Sigmoid colon (tissue), 7 donors: Measurements from ENCODE around the gene CSNK1D. TPM values are rescaled to one million over a fixed set of nuclear protein-coding genes. Genes with fewer than 3 reads are reported as not detected.

Experiments
- DNase-seq: peaks from one replicate; pipeline ENCODE4 v3.0.0-alpha.2; 2019
- H3K27ac ChIP-seq, 4 donors: fragments of 200-600 bp; sonication (generic); one replicate each; pipeline ENCODE4 v1.5.1; 2016 to 2019; ENCODE audit warnings: mild to moderate bottlenecking in 1 of 4
- H3K27me3 ChIP-seq, 3 donors: fragments of 200-600 bp; sonication (generic); one replicate each; pipeline ENCODE4 v1.5.1; 2019; ENCODE audit warnings: mild to moderate bottlenecking in 1 of 3
- H3K36me3 ChIP-seq, 4 donors: fragments of 200-600 bp; sonication (generic); one replicate each; pipeline ENCODE4 v1.5.1; 2016 to 2019
- H3K4me1 ChIP-seq, 4 donors: fragments of 200-600 bp; sonication (generic); one replicate each; pipeline ENCODE4 v1.5.1; 2017 to 2019
- H3K4me3 ChIP-seq, 4 donors: fragments of 200-600 bp; sonication (generic); one replicate each; pipeline ENCODE4 v1.5.1; 2017 to 2019; ENCODE audit warnings: mild to moderate bottlenecking in 2 of 4, moderate library complexity in 1 of 4
- H3K9me3 ChIP-seq, 4 donors: fragments of 200-600 bp in 3 of 4; sonication (generic) in 3 of 4; one replicate each; pipeline versions ENCODE4 v1.5.1 to v1.6.1; 2013 to 2019
- EP300 ChIP-seq, 4 donors: sonication (generic); formaldehyde crosslinking; IDR thresholded peaks; one replicate each; pipeline ENCODE4 v1.6.1; 2017; ENCODE audit warnings: antibody characterized with exemption in 4 of 4
- POLR2A ChIP-seq, 2 donors: fragments of 450-650 bp; IDR thresholded peaks; one replicate each; pipeline ENCODE4 v1.6.1; 2016; ENCODE audit warnings: antibody characterized with exemption in 2 of 2, mild to moderate bottlenecking in 2 of 2, moderate library complexity in 2 of 2
- POLR2AphosphoS5 ChIP-seq, 4 donors: sonication (generic); formaldehyde crosslinking; IDR thresholded peaks; one replicate each; pipeline ENCODE4 v1.6.1; 2017; ENCODE audit warnings: antibody characterized with exemption in 4 of 4
- WGBS, 2 donors: extraction: QIAGEN DNeasy Blood & Tissue Kit; methylation state at CpG; one replicate each; pipeline ENCODE4 v1.1.7; 2013; 5-methylcytosine and 5-hydroxymethylcytosine counted together
- intact Hi-C: fragments of 100-400 bp; cut with DNase I; formaldehyde crosslinking; loops from one replicate; pipeline ENCODE4 v1.15.1; 2023
- polyA plus RNA-seq, 3 donors: library from polyadenylated mRNA; stranded (reverse); fragments of 200-250 nt; gene quantifications; one replicate each; pipeline ENCODE4 v1.2.3, GENCODE V29; 2013
- total RNA-seq, 4 donors: library from RNA; depleted of rRNA; stranded (reverse); fragments of >200 nt; gene quantifications; one replicate each; pipeline ENCODE4 v1.1.0, GENCODE V29; 2016
- TF ChIP-seq, protein P1 (sequence below), 4 experiments: fragments of 450-650 bp in 3 of 4; fragments of 200-600 bp in 1 of 4; IDR thresholded peaks; one replicate each; pipeline ENCODE4 v1.5.1; 2016 to 2019; ENCODE audit warnings: antibody characterized with exemption in 4 of 4, mild to moderate bottlenecking in 3 of 4, moderate library complexity in 2 of 4
- donor health status: healthy with polysubstance abuse.
- donor health status: Bipolar disorder and iron deficiency.
- donor health status: healthy.

CSNK1D gene
- total and polyA plus RNA-seq, 7 donors: 45.1 to 142 (median 55.9) TPM

DNA sequence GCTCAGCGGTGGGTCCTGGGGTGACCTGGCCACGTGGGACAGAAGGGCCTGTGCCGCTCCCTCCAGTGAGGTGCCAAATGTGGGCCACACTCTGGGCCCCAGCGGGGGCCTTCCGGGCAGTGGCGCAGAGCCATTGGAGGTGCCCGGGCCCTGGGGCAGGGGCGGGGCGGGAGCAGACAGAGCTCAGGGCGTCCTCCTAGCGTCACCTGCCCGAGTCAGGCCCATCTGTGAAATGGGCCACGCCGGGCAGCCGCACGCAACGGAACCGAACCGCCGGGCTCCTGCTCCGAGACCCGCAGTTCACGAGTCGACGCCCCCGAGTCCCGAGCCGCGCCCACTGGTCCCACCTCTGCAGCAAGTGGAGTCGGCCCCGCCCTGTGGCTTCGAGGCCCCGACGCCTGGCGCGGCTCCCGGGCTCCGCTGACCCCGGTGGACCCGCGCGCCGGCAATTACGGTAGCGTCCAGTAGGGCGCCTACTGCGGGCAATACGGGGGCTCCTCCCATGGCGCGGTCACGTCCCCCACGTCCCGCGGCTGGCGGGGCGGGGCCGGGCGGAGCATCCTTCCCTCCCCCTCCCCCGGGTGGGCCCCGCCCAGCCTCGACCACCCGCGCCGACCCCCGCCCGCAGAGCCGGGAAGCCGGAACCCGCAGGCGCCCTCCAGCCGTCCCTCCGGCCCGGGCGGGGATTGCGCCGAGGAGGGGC lies 42.7 kb downstream of the CSNK1D start:
- intact Hi-C loops: no loop called here
- Histone ChIP-seq H3K27me3 (peaks cover 5 to 19% (median 16%) of the 10 kb centered on the region in 3 donors), H3K4me1 (peaks cover 0 to 62% (median 44%) of the 10 kb centered on the region in 4 donors), H3K36me3 (no peaks in the 10 kb centered on the region), H3K27ac (peak overlapping the region; percentile 87 to 94 (median 90)), H3K4me3 (peak overlapping the region; percentile 51 to 81 (median 64)), H3K9me3 (no peaks in the 10 kb centered on the region)
- peak; percentile 93 for DNase-seq
- whole genome bisulfite sequencing, 2 donors: 3 to 8% methylated on average over 76 of the region's 76 CpGs
- TF ChIP-seq POLR2A (IDR thresholded peaks at IDR 0.05) (no peak), EP300 (IDR thresholded peaks at IDR 0.05) (peak in 1 of 4 donors; percentile 52), POLR2AphosphoS5 (IDR thresholded peaks at IDR 0.05) (peak in 3 of 4 donors; percentile 16 to 64 (median 52))
- TF ChIP-seq, protein P1, sequence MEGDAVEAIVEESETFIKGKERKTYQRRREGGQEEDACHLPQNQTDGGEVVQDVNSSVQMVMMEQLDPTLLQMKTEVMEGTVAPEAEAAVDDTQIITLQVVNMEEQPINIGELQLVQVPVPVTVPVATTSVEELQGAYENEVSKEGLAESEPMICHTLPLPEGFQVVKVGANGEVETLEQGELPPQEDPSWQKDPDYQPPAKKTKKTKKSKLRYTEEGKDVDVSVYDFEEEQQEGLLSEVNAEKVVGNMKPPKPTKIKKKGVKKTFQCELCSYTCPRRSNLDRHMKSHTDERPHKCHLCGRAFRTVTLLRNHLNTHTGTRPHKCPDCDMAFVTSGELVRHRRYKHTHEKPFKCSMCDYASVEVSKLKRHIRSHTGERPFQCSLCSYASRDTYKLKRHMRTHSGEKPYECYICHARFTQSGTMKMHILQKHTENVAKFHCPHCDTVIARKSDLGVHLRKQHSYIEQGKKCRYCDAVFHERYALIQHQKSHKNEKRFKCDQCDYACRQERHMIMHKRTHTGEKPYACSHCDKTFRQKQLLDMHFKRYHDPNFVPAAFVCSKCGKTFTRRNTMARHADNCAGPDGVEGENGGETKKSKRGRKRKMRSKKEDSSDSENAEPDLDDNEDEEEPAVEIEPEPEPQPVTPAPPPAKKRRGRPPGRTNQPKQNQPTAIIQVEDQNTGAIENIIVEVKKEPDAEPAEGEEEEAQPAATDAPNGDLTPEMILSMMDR (IDR thresholded peaks at IDR 0.05): peak; percentile 59 to 71 (median 66)

DNA sequence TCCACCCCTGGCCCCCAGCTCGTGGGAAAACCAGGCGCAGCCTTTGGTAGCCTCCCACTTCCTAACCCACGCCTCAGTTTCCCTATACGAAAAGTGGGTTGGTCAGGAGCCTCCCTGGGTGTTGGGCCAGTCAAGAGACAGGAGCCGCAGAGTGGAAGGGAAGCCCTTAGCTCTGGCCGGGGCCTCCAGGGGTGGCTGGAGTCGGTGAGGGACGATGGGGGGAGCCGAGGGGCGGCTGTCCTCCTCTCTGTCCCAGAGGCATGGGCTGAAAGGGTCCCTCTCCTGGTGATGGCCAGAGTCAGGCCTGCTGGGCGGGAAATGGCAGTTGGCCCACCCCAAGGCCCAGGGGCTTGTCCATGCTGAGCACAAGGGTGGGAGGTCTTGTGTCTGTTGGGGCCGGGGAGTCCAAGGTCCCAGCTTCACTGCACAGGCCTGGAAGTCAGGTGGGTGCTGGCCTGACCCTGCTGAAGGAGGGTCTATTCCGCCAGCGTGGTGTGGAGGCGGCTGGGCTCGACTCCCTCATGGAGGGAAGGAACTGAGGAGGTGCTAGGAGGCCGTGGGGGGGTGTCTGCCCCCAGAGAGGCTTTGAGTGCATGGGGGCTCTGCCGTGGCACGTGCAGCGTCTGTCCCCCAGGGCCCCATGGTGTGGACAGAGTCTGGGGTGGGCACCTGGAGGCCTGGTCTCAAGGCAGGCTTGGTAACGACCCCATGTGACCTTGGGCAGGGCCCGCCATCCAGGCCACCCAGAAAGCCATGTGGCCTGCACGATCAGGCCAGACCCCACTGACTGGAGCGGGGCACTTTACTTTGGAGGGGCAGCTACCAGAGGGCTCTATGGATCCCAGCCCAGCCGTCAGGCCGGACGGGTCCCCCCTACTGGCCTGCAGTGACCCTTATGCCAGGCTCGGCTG lies 43.5 kb downstream of the CSNK1D start:
- WGBS, 2 donors: 55 to 63% methylated on average over 28 of the region's 28 CpGs
- H3K27ac ChIP-seq: peak overlapping the region; percentile 87 to 94 (median 90)
- H3K4me3 ChIP-seq: peak overlapping the region; percentile 51 to 81 (median 64)
- DNase-seq: peak; percentile 78
- no peaks in the 10 kb centered on the region for H3K9me3 ChIP-seq
- TF ChIP-seq EP300 (IDR thresholded peaks at IDR 0.05) (no peak), POLR2AphosphoS5 (IDR thresholded peaks at IDR 0.05) (no peak), POLR2A (IDR thresholded peaks at IDR 0.05) (no peak)
- TF ChIP-seq, protein P1 (IDR thresholded peaks at IDR 0.05): no peak
- intact Hi-C loops: no loop called here
- H3K36me3 ChIP-seq: no peaks in the 10 kb centered on the region
- peaks cover 5 to 19% (median 16%) of the 10 kb centered on the region in 3 donors for H3K27me3 ChIP-seq
- peaks cover 0 to 54% (median 40%) of the 10 kb centered on the region in 4 donors for H3K4me1 ChIP-seq

DNA sequence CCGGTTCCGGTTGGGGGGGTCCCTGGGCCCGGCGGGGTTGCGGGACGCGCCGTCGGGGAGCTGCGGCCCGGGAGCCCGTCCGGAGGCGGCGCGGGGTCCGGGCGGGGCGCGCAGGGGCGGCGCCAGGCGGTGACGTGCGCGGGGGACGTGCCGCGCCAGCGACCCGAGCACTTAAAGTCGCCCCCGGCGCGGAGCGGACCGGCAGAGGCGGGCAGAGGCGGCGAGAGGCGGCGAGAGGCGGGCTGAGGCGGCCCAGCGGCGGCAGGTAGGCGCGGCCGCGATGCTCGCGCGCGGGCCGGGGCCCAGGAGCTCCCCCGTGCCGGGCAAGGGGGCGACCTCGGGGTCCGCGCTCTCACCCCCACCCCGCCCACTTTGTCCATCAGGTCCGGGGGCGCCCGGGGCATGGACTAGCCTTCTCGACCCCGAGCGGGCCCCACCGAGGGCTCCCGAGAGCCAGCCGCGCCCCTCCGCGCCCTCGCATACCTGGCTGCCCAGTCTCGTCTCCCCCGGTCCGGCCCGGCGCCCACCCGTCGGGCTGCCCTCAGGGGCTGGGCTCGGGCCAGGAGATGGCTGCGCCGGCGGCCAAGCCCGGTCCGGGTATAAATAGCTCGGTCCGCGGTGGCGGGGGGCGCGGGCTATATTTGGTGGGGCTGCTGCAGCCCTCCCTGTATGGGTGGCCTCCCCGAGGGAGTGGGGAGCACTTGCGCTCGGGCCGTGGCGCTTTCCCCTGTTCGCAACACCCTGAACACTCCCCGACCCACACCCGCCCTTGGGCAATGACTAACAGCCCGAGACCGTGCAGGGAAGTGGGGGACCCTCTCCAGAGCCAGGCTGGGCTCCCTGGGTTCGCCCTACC lies 44.4 kb downstream of the CSNK1D start, which contains the start of gene SLC16A3:
Gene SLC16A3 (plus strand): TSS at position 201 of the 856 bp plus-strand sequence. CDS start 6,967 bp downstream, outside the sequence.
- Histone ChIP-seq H3K36me3 (no peaks in the 10 kb centered on the region), H3K4me1 (peaks cover 0 to 49% (median 40%) of the 10 kb centered on the region in 4 donors), H3K27me3 (peaks cover 5 to 19% (median 16%) of the 10 kb centered on the region in 3 donors), H3K27ac (peak within 1 kb of the TSS; percentile 87 to 94 (median 90)), H3K4me3 (peak within 1 kb of the TSS; percentile 32 to 81 (median 64)), H3K9me3 (no peaks in the 10 kb centered on the region)
- WGBS, 2 donors: 3 to 5% methylated on average over 105 of the region's 105 CpGs
- intact Hi-C loops: no loop called here
- DNase-seq: peak; percentile 83
- TF ChIP-seq, protein P1 (IDR thresholded peaks at IDR 0.05): no peak
- no peak for TF ChIP-seq POLR2A (IDR thresholded peaks at IDR 0.05)
- no peak for TF ChIP-seq EP300 (IDR thresholded peaks at IDR 0.05)
- TF ChIP-seq POLR2AphosphoS5 (IDR thresholded peaks at IDR 0.05): peak in 2 of 4 donors; percentile 62 to 71

DNA sequence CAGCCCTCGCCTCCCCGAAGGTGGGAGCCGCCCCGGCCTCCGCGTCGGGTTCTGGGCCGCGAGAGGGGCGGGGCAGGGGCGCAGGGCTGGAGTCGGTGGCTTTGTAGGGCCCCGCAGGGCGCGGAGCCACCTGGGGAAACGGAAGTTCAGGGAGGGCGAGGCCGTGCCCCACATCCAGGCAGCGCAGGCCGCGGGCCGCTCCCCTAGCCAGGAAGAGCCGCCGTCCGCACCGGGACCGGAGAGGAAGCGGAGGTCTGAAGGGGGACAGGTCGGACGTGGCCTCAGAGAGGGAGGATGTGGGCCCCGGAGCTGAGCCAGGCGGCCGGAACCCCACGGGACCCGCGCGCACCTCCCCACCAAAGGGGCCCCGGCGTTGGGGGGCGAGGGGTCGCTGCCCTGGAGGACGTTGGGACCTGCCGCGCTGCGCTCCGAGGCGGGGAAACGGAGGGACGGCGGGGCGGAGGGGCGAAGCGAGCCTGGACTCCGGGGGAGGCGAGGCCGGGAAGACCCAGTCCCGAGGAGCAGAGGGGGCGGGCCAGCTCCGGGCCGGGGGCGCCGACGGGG lies 45.1 kb downstream of the CSNK1D start:
- Histone ChIP-seq H3K9me3 (no peaks in the 10 kb centered on the region), H3K4me3 (peak overlapping the region; percentile 23 to 81 (median 64)), H3K4me1 (peaks cover 0 to 49% (median 40%) of the 10 kb centered on the region in 4 donors), H3K27me3 (peaks cover 5 to 19% (median 16%) of the 10 kb centered on the region in 3 donors), H3K36me3 (no peaks in the 10 kb centered on the region), H3K27ac (peak overlapping the region; percentile 87 to 94 (median 90))
- intact Hi-C loops: no loop called here
- 3 to 5% methylated on average over 63 of the region's 63 CpGs for WGBS, 2 donors
- DNase-seq: peak; percentile 80
- TF ChIP-seq POLR2AphosphoS5 (IDR thresholded peaks at IDR 0.05): peak in 3 of 4 donors; percentile 19 to 29 (median 26)
- TF ChIP-seq, protein P1 (IDR thresholded peaks at IDR 0.05): no peak
